ENCODE results near the gene IFIT1B.
A peak's percentile ranks its signal among the peaks of the same experiment; 100 is the strongest.
"Not testable (repeated sequence)": the region's sequence is repeated elsewhere in the genome, so short reads cannot be mapped to it uniquely, and the experiment has no call there.

IFIT1B gene

GRCh38 chr10:89377705-89378637 lies at the start of gene IFIT1B:
Gene IFIT1B (plus strand): TSS chr10:89378056. CDS start chr10:89378136, 80 bp downstream.
- DNase-seq (ENCODE audit: low read depth): no peak
- H3K4me3 ChIP-seq (ENCODE audit: low read depth, low read length): no peak within 1 kb of the TSS
- no peak for TF ChIP-seq CTCF (IDR thresholded peaks at IDR 0.05; ENCODE audit: low read depth, low read length, missing control alignments)

DNA sequence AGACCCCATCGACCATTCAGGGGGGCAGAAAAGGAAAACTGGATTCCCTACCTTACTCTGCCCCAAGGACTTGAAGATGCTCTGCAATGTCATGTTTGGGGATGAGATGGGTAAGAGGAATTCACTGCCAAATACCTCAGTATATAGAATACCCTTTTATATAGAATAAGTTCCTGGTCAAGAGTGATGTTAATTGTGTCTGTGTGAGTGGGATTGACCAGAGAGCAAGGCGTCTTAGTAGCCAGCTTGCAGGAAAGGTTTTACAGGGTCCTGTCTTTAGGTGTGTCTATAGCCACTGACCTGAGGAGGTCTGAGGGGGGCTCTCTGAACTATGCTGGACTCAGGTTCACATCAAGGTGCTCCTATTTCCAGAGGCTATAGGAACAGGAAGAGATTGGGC lies 48.7 kb upstream of the IFIT1B start:
- H3K4me3 ChIP-seq (ENCODE audit: low read depth, low read length): peak overlapping the region; percentile 9; the same call in 1 of the 2 replicates
- DNase-seq (ENCODE audit: low read depth): no peak
- TF ChIP-seq CTCF (IDR thresholded peaks at IDR 0.05; ENCODE audit: low read depth, low read length, missing control alignments): no peak

- DNase-seq (ENCODE audit: low read depth); H3K4me3 ChIP-seq (ENCODE audit: low read depth, low read length): not testable (repeated sequence)
Measured at GRCh38 chr10:89330014-89330413, 47.8 kb upstream of the IFIT1B start.

GRCh38 chr10:89330537-89331212 lies 47.2 kb upstream of the IFIT1B start:
- TF ChIP-seq CTCF (IDR thresholded peaks at IDR 0.05; ENCODE audit: low read depth, low read length, missing control alignments): no peak
- no peak overlapping the region for H3K4me3 ChIP-seq (ENCODE audit: low read depth, low read length)
- no peak for DNase-seq (ENCODE audit: low read depth)

DNA sequence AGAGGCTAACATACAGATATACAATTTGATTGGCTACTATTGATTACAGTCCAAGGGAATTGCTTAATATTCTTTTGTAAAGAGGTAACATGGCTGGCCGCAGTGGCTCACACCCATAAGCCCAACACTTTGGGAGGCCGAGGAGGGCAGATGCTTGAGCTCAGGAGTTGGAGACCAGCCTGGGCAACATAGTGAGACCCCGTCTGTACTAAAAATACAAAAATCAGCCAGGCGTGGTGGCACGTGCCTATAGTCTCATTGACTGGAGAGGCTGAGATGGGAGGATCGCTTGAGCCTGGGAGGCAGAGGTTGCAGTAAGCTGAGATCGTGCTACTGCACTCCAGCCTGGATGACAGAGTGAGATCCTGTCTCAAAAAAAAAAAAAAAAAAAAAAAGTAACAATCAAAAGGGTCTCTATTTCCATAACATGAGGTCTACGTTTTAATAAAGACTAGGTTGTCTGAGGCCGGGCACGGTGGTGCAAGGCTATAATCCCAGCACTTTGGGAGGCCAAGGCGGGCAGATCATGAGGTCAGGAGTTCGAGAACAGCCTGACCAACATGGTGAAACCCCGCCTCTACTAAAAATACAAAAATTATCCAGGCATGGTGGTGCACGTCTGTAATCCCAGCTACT lies 46.3 kb upstream of the IFIT1B start:
- not testable (repeated sequence) for DNase-seq (ENCODE audit: low read depth)
- peak overlapping the region; percentile 43; the same call in 1 of the 2 replicates for H3K4me3 ChIP-seq (ENCODE audit: low read depth, low read length)

GRCh38 chr10:89332123-89332633 lies 45.7 kb upstream of the IFIT1B start:
- no peak for DNase-seq (ENCODE audit: low read depth)
- no peak for TF ChIP-seq CTCF (IDR thresholded peaks at IDR 0.05; ENCODE audit: low read depth, low read length, missing control alignments)
- peak overlapping the region; percentile 43 for H3K4me3 ChIP-seq (ENCODE audit: low read depth, low read length)

GRCh38 chr10:89335226-89335625 lies 42.6 kb upstream of the IFIT1B start:
- no peak for DNase-seq (ENCODE audit: low read depth)
- no peak overlapping the region for H3K4me3 ChIP-seq (ENCODE audit: low read depth, low read length)
- TF ChIP-seq CTCF (IDR thresholded peaks at IDR 0.05; ENCODE audit: low read depth, low read length, missing control alignments): no peak
